GM19328 (cell line): ENCODE measurements around the gene ZNF627.
"Not testable (repeated sequence)": the region's sequence is repeated elsewhere in the genome, so short reads cannot be mapped to it uniquely, and the experiment has no call there.

Experiments
- ATAC-seq: cut with Tn5 transposase; IDR thresholded peaks from one replicate; pipeline ENCODE4 v1.9.1; 2021; ENCODE audit warnings: mild to moderate bottlenecking, moderate library complexity; ENCODE audit not compliant: unreplicated experiment

Gene ZNF627

DNA sequence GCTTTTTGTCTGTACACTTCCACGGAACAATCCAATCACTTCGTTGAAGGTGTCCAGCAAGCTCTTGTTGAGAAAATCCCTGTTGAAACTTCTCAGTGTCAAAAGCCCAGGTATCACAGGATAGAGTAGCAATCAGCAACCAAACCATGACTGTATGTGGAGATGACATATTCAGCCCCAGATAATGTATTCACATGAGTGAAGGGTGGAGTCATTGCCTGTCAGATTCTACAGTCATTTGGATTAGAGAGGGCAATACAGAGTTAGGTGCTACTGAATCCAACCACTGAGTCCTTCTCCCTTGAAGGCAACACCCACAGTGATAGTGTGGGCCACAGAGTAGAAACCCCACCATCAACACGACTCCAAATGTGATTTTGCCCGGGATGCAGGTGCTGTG lies 23.3 kb downstream of the ZNF627 start:
- no peak for ATAC-seq

GRCh38 chr19:11622401-11622800 lies 25.1 kb downstream of the ZNF627 start:
- ATAC-seq = not testable (repeated sequence)

- no peak for ATAC-seq
These were observed 26.8 kb downstream of the ZNF627 start for GRCh38 chr19:11624069-11624463.

- no peak for ATAC-seq
These were observed 29.0 kb downstream of the ZNF627 start for GRCh38 chr19:11626252-11626651.

DNA sequence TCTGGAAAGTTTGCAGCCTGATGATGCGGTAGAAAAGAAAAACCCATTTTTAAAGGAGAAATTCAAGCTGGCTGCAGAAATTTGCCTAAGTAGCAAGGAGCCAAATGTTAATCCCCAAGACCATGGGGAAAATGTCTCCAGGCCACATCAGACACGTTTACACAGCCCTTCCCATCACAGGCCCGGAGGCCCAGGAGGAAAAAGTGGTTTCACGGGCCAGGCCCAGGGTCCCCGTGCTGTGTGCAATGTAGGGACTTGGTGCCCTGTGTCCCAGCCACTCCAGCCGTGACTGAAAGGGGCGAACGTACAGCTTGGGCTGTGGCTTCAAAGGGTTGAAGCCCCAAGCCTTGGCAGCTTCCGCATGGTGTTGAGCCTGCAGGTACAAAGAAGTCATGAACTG lies 35.9 kb downstream of the ZNF627 start:
- ATAC-seq = no peak

DNA sequence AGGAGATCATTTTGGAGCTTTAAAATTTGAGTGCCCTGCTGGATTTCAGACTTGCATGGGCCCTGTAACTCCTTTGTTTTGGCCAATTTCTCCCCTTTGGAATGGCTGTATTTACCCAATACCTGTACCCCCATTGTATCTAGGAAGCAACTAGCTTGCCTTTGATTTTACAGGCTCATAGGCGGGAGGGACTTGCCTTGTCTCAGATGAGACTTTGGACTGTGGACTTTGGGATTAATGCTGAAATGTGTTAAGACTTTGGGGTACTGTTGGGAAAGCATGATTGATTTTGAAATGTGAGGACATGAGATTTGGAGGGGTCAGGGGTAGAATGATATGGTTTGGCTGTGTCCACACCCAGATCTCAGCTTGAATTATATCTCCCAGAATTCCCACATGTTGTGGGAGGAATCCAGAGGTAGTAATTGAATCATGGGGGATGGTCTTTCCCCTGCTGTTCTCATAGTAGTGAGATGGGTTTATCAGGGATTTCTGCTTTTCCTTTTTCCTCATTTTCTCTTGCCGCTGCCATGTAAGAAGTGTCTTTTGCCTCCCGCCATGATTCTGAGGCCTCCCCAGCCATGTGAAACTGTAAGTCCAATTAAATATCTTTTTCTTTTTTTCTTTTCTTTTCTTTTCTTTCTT lies 36.9 kb downstream of the ZNF627 start:
- not testable (repeated sequence) for ATAC-seq

- no peak for ATAC-seq
These were observed 41.9 kb downstream of the ZNF627 start for GRCh38 chr19:11639245-11639601.

GRCh38 chr19:11639602-11640471 lies 42.6 kb downstream of the ZNF627 start:
- peak; percentile 92 for ATAC-seq

DNA sequence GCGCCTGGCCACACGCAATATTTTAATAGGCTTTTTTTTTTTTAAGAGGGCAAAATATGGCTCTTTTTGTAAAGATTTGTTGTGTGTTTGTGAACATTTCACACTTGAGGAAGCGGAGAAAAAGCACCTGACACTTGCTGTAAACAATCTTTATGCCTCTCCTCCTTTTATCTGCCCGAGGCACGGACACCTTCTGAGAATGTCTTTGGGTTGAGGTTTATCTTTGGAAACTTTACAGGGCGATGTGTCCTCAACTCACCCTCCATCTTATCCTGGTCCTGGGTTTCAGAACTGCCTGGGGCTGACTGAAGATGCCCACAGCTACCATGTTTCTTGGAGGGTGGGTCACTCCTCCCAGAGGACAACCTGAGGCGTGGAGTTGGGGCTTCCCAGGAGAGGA lies 44.0 kb downstream of the ZNF627 start:
- no peak for ATAC-seq

- no peak for ATAC-seq
These were observed 45.6 kb downstream of the ZNF627 start for GRCh38 chr19:11642902-11643301.

GRCh38 chr19:11649941-11650340 lies 52.7 kb downstream of the ZNF627 start:
- ATAC-seq = no peak

- ATAC-seq = no peak
These were observed 53.8 kb downstream of the ZNF627 start for GRCh38 chr19:11651062-11651461.

GRCh38 chr19:11652056-11652455 lies 54.8 kb downstream of the ZNF627 start:
- ATAC-seq = no peak

DNA sequence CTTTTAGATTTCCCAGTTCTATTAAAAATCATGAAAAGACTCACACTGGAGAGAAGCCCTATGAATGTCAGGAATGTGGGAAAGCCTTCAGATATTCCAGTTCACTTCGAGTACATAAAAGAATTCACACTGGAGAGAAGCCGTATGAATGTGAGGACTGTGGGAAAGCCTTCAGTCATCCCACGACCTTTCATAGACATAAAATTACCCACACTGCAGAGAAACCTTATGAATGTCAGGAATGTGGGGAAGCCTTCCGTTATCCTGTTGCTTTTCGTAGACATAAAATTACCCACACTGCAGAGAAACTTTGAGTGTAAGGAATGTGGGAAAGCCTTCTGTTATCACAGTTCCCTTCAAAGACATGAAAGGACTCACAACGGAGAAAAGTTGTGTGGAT lies 55.2 kb downstream of the ZNF627 start:
- no peak for ATAC-seq

- no peak for ATAC-seq
These were observed 59.3 kb downstream of the ZNF627 start for GRCh38 chr19:11656535-11656934.

DNA sequence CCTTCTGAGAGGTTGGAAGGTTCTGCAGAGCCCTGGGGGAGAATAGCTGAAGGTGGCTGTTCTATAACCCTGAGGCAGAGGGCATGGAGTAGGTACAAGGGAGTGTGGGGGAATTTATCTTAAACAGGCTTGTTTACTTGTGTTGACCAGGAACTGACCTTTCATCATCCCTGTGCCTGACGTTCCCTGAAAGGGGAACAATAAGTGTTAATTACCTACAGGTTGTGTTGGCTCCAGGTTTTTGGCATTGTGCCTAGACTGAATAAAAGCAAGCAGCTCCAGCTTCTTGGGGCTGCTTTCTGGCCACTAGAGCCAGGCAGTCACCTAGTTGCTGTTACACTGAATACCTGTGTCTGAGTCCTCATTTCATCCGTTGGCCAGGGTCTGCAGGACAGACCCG lies 60.0 kb downstream of the ZNF627 start:
- no peak for ATAC-seq

DNA sequence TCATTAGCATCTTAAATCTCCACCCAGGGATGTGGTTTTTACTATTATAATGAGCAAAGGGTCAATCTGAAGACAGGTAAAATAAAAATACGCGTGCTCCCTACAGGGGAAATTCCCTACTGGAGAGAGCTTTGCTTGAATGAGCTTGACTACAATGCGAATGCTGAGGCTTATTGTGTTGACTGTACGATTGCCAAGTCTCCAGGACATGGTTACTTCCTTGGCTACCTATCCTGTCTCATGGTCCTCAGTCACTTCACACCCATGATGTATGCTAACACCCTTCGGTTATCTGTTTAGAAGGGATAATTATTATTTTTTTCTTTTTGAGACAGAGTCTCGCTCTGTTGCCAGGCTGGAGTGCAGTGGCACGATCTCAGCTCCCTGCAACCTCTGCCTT lies 61.7 kb downstream of the ZNF627 start:
- ATAC-seq = no peak

DNA sequence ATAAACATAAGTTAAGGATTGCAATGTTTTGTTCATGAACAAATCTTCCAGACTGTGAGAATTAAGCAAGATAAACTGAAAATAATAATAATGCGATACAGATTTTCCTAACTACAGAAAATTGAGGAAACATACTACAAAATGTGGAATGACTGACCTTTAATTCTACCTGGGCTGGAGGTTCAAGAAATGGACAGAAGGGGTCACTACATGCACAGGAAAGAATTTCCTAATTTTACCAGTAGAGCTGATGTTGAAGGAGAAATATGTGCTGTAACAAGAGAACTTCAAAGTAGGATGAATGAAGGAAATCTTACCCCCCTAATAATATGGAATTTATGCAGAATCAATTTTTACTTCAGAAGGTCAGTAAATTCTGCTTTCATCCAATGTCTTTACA lies 62.3 kb downstream of the ZNF627 start:
- ATAC-seq = no peak

DNA sequence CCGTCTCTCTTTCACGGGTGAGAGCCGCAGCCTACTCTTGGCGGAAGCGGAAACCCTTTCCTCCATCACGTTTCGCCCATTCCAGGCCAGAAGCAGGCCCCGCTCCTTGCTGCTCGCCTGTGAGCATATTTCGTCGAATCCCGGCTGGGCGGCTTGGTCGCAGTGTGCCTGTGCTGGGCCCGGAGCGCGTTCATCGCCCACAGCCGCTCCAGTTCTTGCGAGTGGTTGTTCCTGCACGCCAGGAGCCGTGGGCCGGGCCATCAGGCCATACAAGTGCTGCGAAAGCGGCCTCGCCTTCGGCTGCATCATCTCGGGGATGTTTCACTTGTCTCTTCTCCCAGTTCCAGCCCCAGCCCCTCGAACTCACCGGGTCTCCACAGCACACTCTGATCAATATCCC lies 65.0 kb downstream of the ZNF627 start:
- ATAC-seq = no peak

DNA sequence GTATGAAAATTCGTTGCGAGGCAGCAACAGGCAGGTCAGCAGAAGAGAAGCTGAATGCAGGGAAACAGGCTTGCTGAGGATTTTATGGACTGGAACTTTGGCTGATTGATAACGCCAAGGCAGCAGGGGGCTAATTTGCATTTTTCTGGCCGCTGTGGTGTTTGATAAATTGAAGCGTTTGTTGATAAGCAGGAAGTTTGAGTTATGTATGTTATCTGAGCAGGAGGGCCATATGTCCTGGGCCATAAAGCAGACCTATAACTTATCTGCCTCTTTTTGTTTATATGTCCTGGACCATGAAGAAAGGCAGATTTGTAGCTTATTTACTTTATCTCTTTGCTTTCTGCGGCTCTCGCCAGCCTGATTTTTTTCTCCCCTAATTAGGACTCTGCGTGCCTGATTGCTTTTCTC lies 65.9 kb downstream of the ZNF627 start:
- ATAC-seq = no peak
